DMS153 treated with DMSO at 0.1 percent for 48 hours (cell line): ENCODE results near the gene TMEM54.

Experiments
- DNase-seq: peaks from one replicate; lab custom pipeline; 2025; ENCODE audit not compliant: unreplicated experiment; lab: John Stamatoyannopoulos, UW

Gene TMEM54, protein sequence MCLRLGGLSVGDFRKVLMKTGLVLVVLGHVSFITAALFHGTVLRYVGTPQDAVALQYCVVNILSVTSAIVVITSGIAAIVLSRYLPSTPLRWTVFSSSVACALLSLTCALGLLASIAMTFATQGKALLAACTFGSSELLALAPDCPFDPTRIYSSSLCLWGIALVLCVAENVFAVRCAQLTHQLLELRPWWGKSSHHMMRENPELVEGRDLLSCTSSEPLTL

DNA sequence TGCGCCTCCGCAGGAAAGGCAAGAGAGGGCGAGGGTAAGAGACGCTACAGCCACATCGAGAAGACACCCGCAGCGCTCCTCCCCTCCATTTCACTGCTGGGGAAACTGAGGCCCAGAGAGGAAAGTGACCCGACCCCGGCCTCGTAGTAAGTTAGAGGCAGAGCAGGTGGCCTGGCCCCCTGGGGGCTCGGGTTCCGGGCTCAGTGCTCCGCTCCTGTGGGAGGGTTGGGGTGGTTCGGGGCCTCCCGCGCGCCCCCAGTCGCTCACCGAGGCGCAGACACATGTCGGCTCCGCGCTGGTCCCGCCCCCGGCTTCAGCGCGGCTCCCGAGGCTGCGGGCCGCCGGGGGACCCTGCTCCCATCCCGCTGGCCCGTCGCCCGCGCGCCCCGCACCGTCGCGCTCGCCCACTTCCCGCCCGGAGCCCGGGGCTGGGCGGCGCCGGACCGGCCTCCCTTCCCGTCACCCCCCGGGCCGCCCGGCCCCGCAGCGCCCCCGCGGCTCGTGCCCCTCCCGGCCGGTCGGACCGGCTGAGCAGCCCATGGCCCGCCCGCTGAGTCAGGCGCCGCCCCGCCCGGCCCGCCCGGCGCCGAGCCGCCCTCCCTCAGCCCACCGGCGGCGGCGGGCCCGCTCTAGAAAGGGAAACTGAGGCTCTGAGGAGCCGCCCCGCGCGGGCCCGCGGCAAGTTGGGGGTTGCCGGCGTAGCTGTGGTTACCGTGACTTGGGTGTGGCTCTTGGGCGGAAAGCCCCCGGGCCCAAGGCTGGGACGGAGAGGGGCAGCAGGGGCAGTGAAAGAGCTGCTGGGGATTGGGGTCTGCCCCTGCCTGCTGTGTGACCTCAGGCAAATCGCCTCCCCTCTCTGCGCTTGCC is at the start of gene TMEM54:
Gene TMEM54 (minus strand): TSS at position 434 of the 867 bp plus-strand sequence. CDS start 151 bp downstream, at position 283.
- DNase-seq: no peak

GRCh38 chr1:32949519-32949918 is 48.3 kb upstream of the TMEM54 start:
- DNase-seq: no peak

GRCh38 chr1:32948905-32949304 is 47.7 kb upstream of the TMEM54 start:
- no peak for DNase-seq

DNA sequence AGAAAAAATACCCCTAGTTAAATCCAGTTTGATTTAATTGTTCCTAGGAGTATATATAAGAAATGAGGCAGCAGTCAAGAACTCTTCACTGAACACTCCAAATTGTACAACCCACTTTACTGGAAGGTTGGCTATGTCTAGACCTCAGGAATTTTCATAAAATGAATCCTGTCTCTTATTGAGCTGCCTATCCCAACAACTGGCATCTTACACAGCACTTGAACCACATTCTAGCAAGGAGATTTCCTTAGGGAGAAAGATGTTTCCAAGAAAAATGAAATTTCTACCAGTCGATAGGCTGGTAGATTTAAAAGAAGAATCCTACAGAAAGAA is 47.2 kb upstream of the TMEM54 start:
- DNase-seq: no peak

GRCh38 chr1:32947669-32948389 is 46.6 kb upstream of the TMEM54 start:
- DNase-seq: no peak

- DNase-seq: no peak
Measured at GRCh38 chr1:32946413-32946812, 45.2 kb upstream of the TMEM54 start.

DNA sequence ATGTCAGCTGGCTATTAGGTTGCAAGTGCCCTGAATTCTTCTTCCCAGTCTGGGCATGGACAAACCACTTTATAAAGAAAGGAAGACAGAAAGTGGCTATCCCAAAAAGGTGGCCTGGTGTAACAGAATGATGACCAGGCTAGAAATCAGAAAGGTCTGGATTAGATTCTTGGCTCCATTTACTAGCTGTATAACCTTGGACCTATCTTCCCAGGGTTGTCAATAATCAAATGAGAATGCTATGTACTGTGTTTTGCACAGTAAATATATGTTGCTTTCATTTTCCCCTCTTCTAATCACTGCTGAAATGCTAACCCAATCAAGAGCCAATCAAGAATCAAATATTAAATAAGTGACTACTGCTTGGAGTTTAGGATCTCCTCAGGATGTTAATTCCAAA is 43.0 kb upstream of the TMEM54 start:
- no peak for DNase-seq

DNA sequence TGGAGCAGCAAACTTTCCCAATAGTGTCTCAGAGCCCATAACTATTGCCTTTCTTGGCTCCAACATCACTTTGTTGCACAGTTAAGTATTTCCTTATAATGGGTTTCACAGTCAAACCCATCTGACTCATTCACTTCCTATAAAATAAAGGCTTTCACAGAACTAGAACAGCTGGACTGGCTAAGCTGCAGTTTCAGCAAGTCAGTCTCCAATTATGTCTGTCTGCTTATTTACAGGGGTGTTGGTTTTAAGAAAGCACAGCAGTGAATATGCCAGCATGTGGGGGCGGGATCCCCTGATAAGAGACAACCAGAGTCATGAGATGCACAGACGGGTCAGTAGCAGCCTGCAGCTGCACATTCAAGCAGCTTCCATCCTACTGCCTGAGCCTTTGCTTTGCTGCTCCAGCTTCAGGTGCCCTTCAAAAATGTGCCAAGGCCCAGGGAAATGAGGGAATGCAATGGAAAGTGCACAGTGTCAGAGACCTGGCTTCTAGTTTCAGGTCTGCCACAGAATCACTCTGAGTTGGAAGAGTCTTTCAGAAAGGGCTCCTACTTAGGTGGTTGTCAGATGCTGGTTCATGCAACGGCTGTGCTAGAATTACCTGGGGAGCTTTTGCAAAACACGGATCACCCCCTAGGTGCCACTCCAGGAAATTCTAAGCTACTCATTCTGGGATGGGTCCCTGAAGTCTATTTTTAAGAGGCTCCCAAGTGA is 38.6 kb upstream of the TMEM54 start:
- DNase-seq: no peak

DNA sequence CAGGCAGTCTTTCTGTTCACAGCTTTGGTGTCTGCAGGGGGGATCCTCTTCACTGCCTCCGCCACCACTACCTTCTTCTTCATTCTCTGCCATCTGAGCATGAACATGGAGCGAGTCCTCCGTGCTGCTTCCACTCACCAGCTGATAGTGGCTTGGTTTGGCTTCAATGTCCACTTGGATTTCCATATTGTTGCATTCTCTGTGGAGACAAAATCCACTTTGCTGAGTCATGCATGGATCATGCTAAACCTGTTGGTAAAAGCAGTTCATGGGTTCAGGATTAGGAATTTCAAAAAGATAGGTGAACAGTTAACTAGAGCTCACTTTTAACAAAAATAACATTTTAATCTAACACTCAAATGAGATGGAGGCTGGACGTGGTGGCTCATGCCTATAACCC is 35.9 kb upstream of the TMEM54 start:
- no peak for DNase-seq

DNA sequence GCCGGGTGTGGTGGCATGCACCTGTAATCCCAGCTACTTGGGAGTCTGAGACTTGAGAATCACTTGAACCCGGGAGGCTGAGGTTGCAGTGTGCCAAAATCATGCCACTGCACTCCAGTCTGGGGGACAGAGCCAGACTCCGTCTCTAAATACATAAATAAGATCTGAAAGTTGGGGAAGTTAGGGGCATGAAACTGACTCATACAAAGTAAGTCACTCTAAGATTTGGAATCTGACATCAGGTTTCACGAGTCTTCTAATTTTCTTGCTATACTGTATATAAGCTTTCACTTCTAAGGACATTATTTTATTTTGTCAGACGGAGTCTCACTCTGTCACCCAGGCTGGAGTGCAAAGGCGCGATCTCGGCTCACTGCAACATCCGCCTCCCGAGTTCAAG is 33.3 kb upstream of the TMEM54 start:
- DNase-seq: no peak

DNA sequence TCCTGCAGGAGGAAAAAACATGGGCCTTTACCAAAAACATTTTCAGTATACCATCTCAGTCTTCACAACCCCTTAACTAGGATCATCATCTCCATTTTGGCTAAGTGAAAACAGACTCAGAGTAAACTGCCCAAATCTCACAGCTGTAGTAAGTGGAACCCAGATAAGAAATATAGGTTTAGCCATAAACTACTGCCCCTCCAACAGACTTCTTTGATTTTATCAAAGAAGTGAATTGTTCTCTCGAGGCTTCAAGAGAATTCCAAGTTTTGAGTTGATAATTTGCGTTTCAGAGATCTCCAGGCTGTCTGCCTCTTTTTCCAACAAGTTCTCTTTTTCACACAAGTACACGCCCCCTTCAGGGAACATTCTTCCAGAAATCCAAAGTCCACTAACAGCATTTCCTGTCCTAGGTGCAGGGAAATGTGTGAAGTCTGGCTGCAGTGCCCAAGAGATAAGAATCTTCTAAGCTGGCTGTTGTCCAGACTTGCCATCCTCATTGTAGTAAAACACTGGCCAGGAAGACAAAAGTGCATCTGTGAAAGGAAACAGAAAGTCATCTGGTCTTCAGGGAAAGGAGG is 32.6 kb upstream of the TMEM54 start:
- no peak for DNase-seq

DNA sequence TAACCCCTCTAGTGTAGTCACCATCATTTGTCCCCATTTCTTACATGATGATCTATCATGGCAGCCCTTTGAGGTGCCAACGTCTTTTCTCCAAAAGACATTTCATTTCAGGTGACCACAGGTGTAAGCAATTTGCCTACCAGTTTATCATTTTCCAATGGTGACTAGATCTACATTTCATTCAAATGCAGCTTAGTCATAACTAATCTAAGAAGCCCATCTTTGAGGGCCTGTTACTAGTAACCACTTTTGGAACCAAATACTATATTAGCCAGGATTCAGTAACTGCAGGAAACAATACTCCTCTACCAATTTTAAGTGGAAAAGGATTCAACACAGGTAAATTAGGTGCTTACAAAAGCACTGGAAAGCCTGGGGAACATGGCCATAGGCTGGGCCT is 30.6 kb upstream of the TMEM54 start:
- no peak for DNase-seq

- no peak for DNase-seq
Measured at GRCh38 chr1:32929366-32929765, 28.2 kb upstream of the TMEM54 start.

- DNase-seq: no peak
Measured at GRCh38 chr1:32928715-32929114, 27.5 kb upstream of the TMEM54 start.

GRCh38 chr1:32928285-32928684 is 27.1 kb upstream of the TMEM54 start:
- DNase-seq: no peak

DNA sequence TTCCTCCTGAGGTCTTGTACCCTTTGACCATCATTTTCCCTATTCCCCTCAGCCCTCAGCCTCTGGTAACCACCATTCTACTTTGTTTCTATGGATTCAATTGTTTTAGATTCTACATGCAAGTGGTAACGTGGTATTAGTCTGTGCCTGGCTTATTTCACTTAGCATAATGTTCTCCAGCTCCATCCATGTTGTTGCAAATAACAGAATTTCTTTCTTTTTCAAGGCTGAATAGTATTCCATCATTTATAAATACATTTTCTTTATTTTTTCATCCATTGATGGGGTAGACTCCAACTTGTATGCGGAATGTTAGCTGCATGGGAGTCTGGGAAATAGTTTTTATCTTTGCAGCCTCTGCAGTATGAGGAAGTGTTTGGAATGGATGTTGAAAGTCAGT is 26.3 kb upstream of the TMEM54 start:
- DNase-seq: no peak

DNA sequence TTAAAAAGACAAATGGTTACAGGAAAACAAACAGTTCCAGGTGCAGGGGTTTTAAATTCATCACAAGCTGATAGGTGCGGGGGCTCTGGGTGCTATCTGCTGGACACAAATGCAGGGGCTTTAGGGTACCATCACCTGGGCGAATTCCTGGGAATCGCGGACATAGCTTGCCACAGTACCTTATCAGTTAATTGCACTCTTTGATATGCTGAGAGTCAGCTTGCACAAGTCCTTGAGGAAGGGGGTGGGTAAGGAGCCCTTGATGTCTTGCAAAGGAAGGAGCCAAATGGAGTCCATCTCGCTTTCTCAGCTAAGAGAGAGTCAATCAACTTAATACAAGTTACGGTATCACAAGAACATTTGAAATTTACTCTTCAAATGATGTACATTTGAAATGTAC is 25.4 kb upstream of the TMEM54 start:
- DNase-seq: no peak

GRCh38 chr1:32925403-32926162 is 24.4 kb upstream of the TMEM54 start:
- no peak for DNase-seq

DNA sequence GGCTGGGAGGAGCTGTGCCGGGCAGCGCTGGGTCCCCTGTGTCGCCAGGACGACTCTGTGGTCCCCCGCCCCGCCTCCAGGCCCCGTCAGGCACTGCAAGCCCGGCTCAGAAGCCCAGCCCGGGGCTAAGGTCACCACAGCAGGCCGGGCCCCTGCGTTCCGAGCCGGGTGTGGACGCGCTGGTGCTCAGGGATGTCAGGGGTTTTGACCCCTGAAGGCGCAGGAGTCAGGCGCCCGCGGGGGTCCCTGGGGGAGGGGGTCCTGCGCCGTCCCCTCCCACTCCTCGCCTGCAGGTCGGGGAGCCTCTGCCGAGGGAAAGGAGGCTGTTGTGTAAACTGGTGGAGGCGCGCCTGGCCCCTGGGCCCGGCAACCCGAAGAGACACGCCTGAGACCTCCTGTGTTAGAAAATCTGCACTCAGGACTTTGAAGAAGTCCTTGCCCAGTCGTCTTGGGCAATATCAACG is 23.7 kb upstream of the TMEM54 start:
- no peak for DNase-seq

GRCh38 chr1:32920833-32921232 is 19.6 kb upstream of the TMEM54 start:
- no peak for DNase-seq
